Endodermal cell (in vitro differentiated cells): ENCODE results near the gene STXBP4. TPM values are rescaled to one million over a fixed set of nuclear protein-coding genes. Genes with fewer than 3 reads are reported as not detected.

Experiments
- DNase-seq: peaks from one replicate; pipeline ENCODE4 v3.0.0-alpha.2; 2017
- H3K27ac ChIP-seq: 2 replicates; pipeline ENCODE4 v1.5.1; 2013; ENCODE audit warnings: mild to moderate bottlenecking, low read depth, low read length, moderate library complexity
- H3K27me3 ChIP-seq: 2 replicates; pipeline ENCODE4 v1.6.1; 2013; ENCODE audit warnings: mild to moderate bottlenecking, low read length, moderate library complexity; ENCODE audit not compliant: insufficient read depth, control insufficient read depth, poor library complexity, severe bottlenecking
- H3K36me3 ChIP-seq: 2 replicates; pipeline ENCODE4 v1.7.0; 2013; ENCODE audit warnings: mild to moderate bottlenecking, low read length, moderate library complexity; ENCODE audit not compliant: control insufficient read depth, insufficient read depth
- H3K4me1 ChIP-seq: one replicate; pipeline ENCODE4 v1.7.0; 2013; ENCODE audit warnings: low read length; ENCODE audit not compliant: control insufficient read depth, insufficient read depth
- H3K4me3 ChIP-seq: 2 replicates; pipeline ENCODE4 v1.5.1; 2013; ENCODE audit warnings: mild to moderate bottlenecking, low read length, moderate library complexity
- H3K9ac ChIP-seq: 2 replicates; pipeline ENCODE4 v1.6.1; 2013; ENCODE audit warnings: mild to moderate bottlenecking, low read length, moderate library complexity; ENCODE audit not compliant: poor library complexity, severe bottlenecking; ENCODE audit errors: extremely low read depth
- H3K9me3 ChIP-seq: 2 replicates; pipeline ENCODE4 v1.6.1; 2013; ENCODE audit warnings: mild to moderate bottlenecking, low read length, moderate library complexity; ENCODE audit not compliant: control insufficient read depth
- H3K27ac Mint-ChIP-seq: 2 replicates; pipeline ENCODE4 v1.8.0; 2020; ENCODE audit warnings: mixed read lengths
- H3K27me3 Mint-ChIP-seq: 2 replicates; pipeline ENCODE4 v1.8.0; 2021; ENCODE audit warnings: mild to moderate bottlenecking, mixed read lengths; ENCODE audit not compliant: insufficient read depth
- H3K36me3 Mint-ChIP-seq: 2 replicates; pipeline ENCODE4 v1.8.0; 2020; ENCODE audit warnings: low read depth, mixed read lengths
- H3K4me1 Mint-ChIP-seq: 2 replicates; pipeline ENCODE4 v1.8.0; 2020; ENCODE audit warnings: mixed read lengths
- H3K4me3 Mint-ChIP-seq: 2 replicates; pipeline ENCODE4 v1.8.0; 2020; ENCODE audit warnings: mild to moderate bottlenecking, moderate library complexity, mixed read lengths
- H3K9me3 Mint-ChIP-seq: 2 replicates; pipeline ENCODE4 v1.8.0; 2020; ENCODE audit warnings: mild to moderate bottlenecking, mixed read lengths
- CTCF ChIP-seq: fragments of 200-600 bp; sonication (generic); conservative IDR thresholded peaks from 2 replicates; pipeline ENCODE4 v1.5.0; 2021; ENCODE audit warnings: antibody characterized with exemption, mild to moderate bottlenecking
- WGBS, 2 experiments: methylation state at CpG; one replicate each; pipeline versions ENCODE4 v1.1.5 to v1.1.7; 2013; ENCODE audit warnings: missing lambda C conversion rate in 2 of 2, mixed read lengths in 1 of 2; ENCODE audit not compliant: insufficient coverage in 1 of 2, insufficient read length in 1 of 2; 5-methylcytosine and 5-hydroxymethylcytosine counted together
- total RNA-seq, 2 donors: library from RNA; stranded (reverse); fragmentation: NEBNext Ultra II Directional in 1 of 2; extraction: Animal tissue kit (Norgen Biotek cat#: 25700) in 1 of 2; gene quantifications; 2 replicates in 1 of 2; 3 replicates in 1 of 2; pipeline ENCODE4 v1.2.1, GENCODE V29; 2021

The STXBP4 gene
- total RNA-seq, 2 donors from 2014 or later: 15.5 to 18.0 TPM

DNA sequence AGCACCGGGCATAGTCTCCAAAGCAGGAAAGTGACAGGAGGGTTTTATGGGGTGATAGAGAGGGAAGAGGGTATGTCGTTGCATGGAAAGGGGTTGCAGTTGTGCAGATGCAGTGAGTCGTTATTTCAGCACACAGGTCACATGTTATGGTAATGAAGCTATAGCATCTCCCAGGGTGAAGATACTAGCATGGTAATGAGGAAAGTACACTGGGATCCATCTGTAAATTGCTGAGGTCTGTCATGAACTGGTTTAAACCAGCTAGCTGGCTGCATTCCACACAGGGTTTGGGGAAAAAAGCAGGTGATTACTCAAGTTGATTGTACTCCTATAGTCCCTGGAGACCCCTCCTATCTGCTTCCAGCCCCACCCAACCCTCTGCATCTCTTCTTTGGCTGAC is 11.8 kb upstream of the STXBP4 start:
- no peaks in the 10 kb centered on the region for H3K27me3 Mint-ChIP-seq
- no peak overlapping the region for H3K4me3 ChIP-seq
- H3K9ac ChIP-seq: no peak overlapping the region
- peaks cover 65% of the 10 kb centered on the region for H3K36me3 Mint-ChIP-seq
- TF ChIP-seq CTCF: no peak
- no peak overlapping the region for H3K4me3 Mint-ChIP-seq
- H3K4me1 Mint-ChIP-seq: peaks cover 5% of the 10 kb centered on the region
- no peak for DNase-seq
- H3K27ac Mint-ChIP-seq: peak overlapping the region; percentile 80
- no peaks in the 10 kb centered on the region for H3K4me1 ChIP-seq
- no peaks in the 10 kb centered on the region for H3K9me3 Mint-ChIP-seq
- no peaks in the 10 kb centered on the region for H3K27me3 ChIP-seq
- H3K27ac ChIP-seq: no peak overlapping the region
- peaks cover 81% of the 10 kb centered on the region for H3K36me3 ChIP-seq
- 80 to 83% methylated on average over 3 of the region's 3 CpGs for WGBS, 2 experiments
- no peaks in the 10 kb centered on the region for H3K9me3 ChIP-seq

- TF ChIP-seq CTCF: no peak
- Histone ChIP-seq H3K36me3 (peaks cover 39% of the 10 kb centered on the region), H3K9ac (peak overlapping the region; percentile 91), H3K27ac (peak overlapping the region; percentile 69), H3K4me1 (peaks cover 3% of the 10 kb centered on the region), H3K4me3 (peak overlapping the region; percentile 99), H3K9me3 (no peaks in the 10 kb centered on the region), H3K27me3 (no peaks in the 10 kb centered on the region)
- WGBS, 2 experiments: 0% methylated on average over 4 to 20 of the region's 21 CpGs
- peaks cover 21% of the 10 kb centered on the region for H3K4me1 Mint-ChIP-seq
- no peak overlapping the region for H3K4me3 Mint-ChIP-seq
- H3K36me3 Mint-ChIP-seq: peaks cover 32% of the 10 kb centered on the region
- H3K27me3 Mint-ChIP-seq: no peaks in the 10 kb centered on the region
- H3K27ac Mint-ChIP-seq: no peak overlapping the region
- H3K9me3 Mint-ChIP-seq: no peaks in the 10 kb centered on the region
- DNase-seq: peak; percentile 67
Observed at GRCh38 chr17:54967621-54968261, 824 bp upstream of the STXBP4 start.

DNA sequence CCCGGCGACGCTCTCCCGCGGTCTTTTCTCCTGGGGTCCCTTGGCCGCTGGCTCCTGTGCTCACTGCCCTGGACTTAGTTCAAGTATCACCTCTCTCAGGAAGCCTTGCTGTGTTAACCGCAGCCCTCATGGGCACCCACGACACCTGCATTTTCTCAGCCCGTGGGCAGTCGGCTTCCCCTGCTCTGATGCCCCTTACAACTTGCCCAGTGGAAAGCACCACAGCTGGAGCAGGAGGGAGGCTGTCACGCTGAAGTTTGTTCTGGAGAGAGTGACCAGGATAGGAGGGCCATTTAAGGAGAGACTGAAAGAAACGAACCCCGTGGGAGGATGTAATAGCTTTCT is 395 bp downstream of the STXBP4 start:
- no peak for TF ChIP-seq CTCF
- H3K36me3 Mint-ChIP-seq: peaks cover 24% of the 10 kb centered on the region
- Histone ChIP-seq H3K9ac (peak overlapping the region; percentile 91), H3K27me3 (no peaks in the 10 kb centered on the region), H3K9me3 (no peaks in the 10 kb centered on the region), H3K36me3 (peaks cover 26% of the 10 kb centered on the region), H3K4me3 (peak overlapping the region; percentile 99), H3K4me1 (peaks cover 3% of the 10 kb centered on the region), H3K27ac (peak overlapping the region; percentile 83)
- 0 to 1% methylated on average over 8 to 13 of the region's 13 CpGs for WGBS, 2 experiments
- H3K27ac Mint-ChIP-seq: no peak overlapping the region
- peaks cover 22% of the 10 kb centered on the region for H3K4me1 Mint-ChIP-seq
- no peaks in the 10 kb centered on the region for H3K9me3 Mint-ChIP-seq
- DNase-seq: no peak
- H3K27me3 Mint-ChIP-seq: no peaks in the 10 kb centered on the region
- H3K4me3 Mint-ChIP-seq: no peak overlapping the region
